Measurements from ENCODE around the gene PAK6. TPM values are rescaled to one million over a fixed set of nuclear protein-coding genes. Genes with fewer than 3 reads are reported as not detected.

PAK6 gene
- total RNA-seq, 5 donors from 2014 or later (not counting 1 experiment from before 2014, with no cell fraction given), result 0.28 to 2.1 (median 1.4) TPM; not detected in 2

GRCh38 chr15:40290545-40290917 is 51.7 kb downstream of the PAK6 start:
- Histone ChIP-seq H3K27ac (ENCODE audit: low read length) (no peak overlapping the region), H3K4me3 (ENCODE audit: control insufficient read depth in 1 of 2, extremely low read depth in 1 of 2, low read length in 1 of 2) (no peak overlapping the region), H3K9me3 (no peaks in the 10 kb centered on the region), H3K27me3 (replicated peaks in 1 of 2; ENCODE audit: control insufficient read depth in 2 of 2, extremely low read depth in 1 of 2, insufficient read depth in 2 of 2, low read length in 1 of 2) (no peaks in the 10 kb centered on the region), H3K36me3 (ENCODE audit: control insufficient read depth in 2 of 2, extremely low read depth in 1 of 2, insufficient read depth in 1 of 2, low read length in 1 of 2) (peaks cover 26 to 72% of the 10 kb centered on the region in 2 donors), H3K4me1 (ENCODE audit: control insufficient read depth in 1 of 2, extremely low read depth in 1 of 2, insufficient read depth in 2 of 2, low read length in 2 of 2) (no peaks in the 10 kb centered on the region)
- H3K4me3 Mint-ChIP-seq, result no peak overlapping the region
- WGBS (ENCODE audit: insufficient coverage), result 100% methylated on average over 5 of the region's 12 CpGs
- ChIA-PET CTCF (interaction anchor here in 1 of 2 donors (0.7 kb wide), 1 partner anchor 12 kb away, joined by 4 read pairs; no protein-coding TSS in a partner anchor), POLR2A (no interaction called here)
- peaks cover 21% of the 10 kb centered on the region for H3K36me3 Mint-ChIP-seq
- H3K27me3 Mint-ChIP-seq, result no peaks in the 10 kb centered on the region
- H3K4me1 Mint-ChIP-seq, result no peaks in the 10 kb centered on the region
- DNase-seq (no peak), ATAC-seq (replicated peaks in 1 of 4) (no peak)
- H3K9me3 Mint-ChIP-seq, result no peaks in the 10 kb centered on the region
- H3K27ac Mint-ChIP-seq, result no peak overlapping the region

GRCh38 chr15:40290918-40291574 is 52.2 kb downstream of the PAK6 start:
- no peak overlapping the region for H3K4me3 Mint-ChIP-seq
- 97% methylated on average over 63 of the region's 68 CpGs for WGBS (ENCODE audit: insufficient coverage)
- Histone ChIP-seq H3K4me3 (ENCODE audit: control insufficient read depth in 1 of 2, extremely low read depth in 1 of 2, low read length in 1 of 2) (no peak overlapping the region), H3K27me3 (replicated peaks in 1 of 2; ENCODE audit: control insufficient read depth in 2 of 2, extremely low read depth in 1 of 2, insufficient read depth in 2 of 2, low read length in 1 of 2) (no peaks in the 10 kb centered on the region), H3K4me1 (ENCODE audit: control insufficient read depth in 1 of 2, extremely low read depth in 1 of 2, insufficient read depth in 2 of 2, low read length in 2 of 2) (no peaks in the 10 kb centered on the region), H3K9me3 (no peaks in the 10 kb centered on the region), H3K27ac (ENCODE audit: low read length) (no peak overlapping the region), H3K36me3 (ENCODE audit: control insufficient read depth in 2 of 2, extremely low read depth in 1 of 2, insufficient read depth in 1 of 2, low read length in 1 of 2) (peaks cover 26 to 77% of the 10 kb centered on the region in 2 donors)
- DNase-seq (no peak), ATAC-seq (replicated peaks in 1 of 4) (no peak)
- H3K4me1 Mint-ChIP-seq, result no peaks in the 10 kb centered on the region
- CTCF ChIA-PET, result interaction anchor here in 1 of 2 donors (0.7 kb wide), 1 partner anchor 12 kb away, joined by 4 read pairs; no protein-coding TSS in a partner anchor
- no peaks in the 10 kb centered on the region for H3K27me3 Mint-ChIP-seq
- no peaks in the 10 kb centered on the region for H3K9me3 Mint-ChIP-seq
- POLR2A ChIA-PET, result no interaction called here
- peaks cover 23% of the 10 kb centered on the region for H3K36me3 Mint-ChIP-seq
- no peak overlapping the region for H3K27ac Mint-ChIP-seq

GRCh38 chr15:40292246-40292645 is 53.4 kb downstream of the PAK6 start:
- H3K9me3 ChIP-seq, result no peaks in the 10 kb centered on the region
- POLR2A ChIA-PET, result interaction anchor here in 1 of 2 donors (0.6 kb wide), 1 partner anchor 1797 kb away, joined by 3 read pairs; no protein-coding TSS in a partner anchor
- CTCF ChIA-PET, result interaction anchor here in 1 of 2 donors (0.6 kb wide), 1 partner anchor 107 kb away, joined by 5 read pairs; no protein-coding TSS in a partner anchor
- H3K4me1 ChIP-seq (ENCODE audit: control insufficient read depth in 1 of 2, extremely low read depth in 1 of 2, insufficient read depth in 2 of 2, low read length in 2 of 2), result no peaks in the 10 kb centered on the region
- H3K36me3 Mint-ChIP-seq, result peaks cover 30% of the 10 kb centered on the region
- peaks cover 25 to 77% of the 10 kb centered on the region in 2 donors for H3K36me3 ChIP-seq (ENCODE audit: control insufficient read depth in 2 of 2, extremely low read depth in 1 of 2, insufficient read depth in 1 of 2, low read length in 1 of 2)
- DNase-seq (no peak), ATAC-seq (replicated peaks in 1 of 4) (no peak)
- no peaks in the 10 kb centered on the region for H3K27me3 ChIP-seq (replicated peaks in 1 of 2; ENCODE audit: control insufficient read depth in 2 of 2, extremely low read depth in 1 of 2, insufficient read depth in 2 of 2, low read length in 1 of 2)
- H3K9me3 Mint-ChIP-seq, result no peaks in the 10 kb centered on the region
- H3K27me3 Mint-ChIP-seq, result no peaks in the 10 kb centered on the region
- H3K4me1 Mint-ChIP-seq, result no peaks in the 10 kb centered on the region
- H3K27ac Mint-ChIP-seq, result no peak overlapping the region
- WGBS (ENCODE audit: insufficient coverage), result 79% methylated on average over 3 of the region's 3 CpGs
- no peak overlapping the region for H3K4me3 ChIP-seq (ENCODE audit: control insufficient read depth in 1 of 2, extremely low read depth in 1 of 2, low read length in 1 of 2)
- H3K27ac ChIP-seq (ENCODE audit: low read length), result no peak overlapping the region
- H3K4me3 Mint-ChIP-seq, result no peak overlapping the region

- H3K9me3 Mint-ChIP-seq, result no peaks in the 10 kb centered on the region
- H3K27me3 Mint-ChIP-seq, result no peaks in the 10 kb centered on the region
- peaks cover 23 to 80% of the 10 kb centered on the region in 2 donors for H3K36me3 ChIP-seq (ENCODE audit: control insufficient read depth in 2 of 2, extremely low read depth in 1 of 2, insufficient read depth in 1 of 2, low read length in 1 of 2)
- DNase-seq (no peak), ATAC-seq (replicated peaks in 1 of 4) (no peak)
- no peaks in the 10 kb centered on the region for H3K4me1 Mint-ChIP-seq
- no peak overlapping the region for H3K4me3 ChIP-seq (ENCODE audit: control insufficient read depth in 1 of 2, extremely low read depth in 1 of 2, low read length in 1 of 2)
- H3K36me3 Mint-ChIP-seq, result peaks cover 36% of the 10 kb centered on the region
- H3K27ac ChIP-seq (ENCODE audit: low read length), result no peak overlapping the region
- ChIA-PET POLR2A (no interaction called here), CTCF (interaction anchor here (0.6 kb wide), 2 partner anchors 18 to 106 kb away, joined by 3 to 5 read pairs; no protein-coding TSS in a partner anchor)
- no peak overlapping the region for H3K4me3 Mint-ChIP-seq
- H3K4me1 ChIP-seq (ENCODE audit: control insufficient read depth in 1 of 2, extremely low read depth in 1 of 2, insufficient read depth in 2 of 2, low read length in 2 of 2), result no peaks in the 10 kb centered on the region
- H3K9me3 ChIP-seq, result no peaks in the 10 kb centered on the region
- no peaks in the 10 kb centered on the region for H3K27me3 ChIP-seq (replicated peaks in 1 of 2; ENCODE audit: control insufficient read depth in 2 of 2, extremely low read depth in 1 of 2, insufficient read depth in 2 of 2, low read length in 1 of 2)
- H3K27ac Mint-ChIP-seq, result no peak overlapping the region
Measured at GRCh38 chr15:40293006-40293405, 54.1 kb downstream of the PAK6 start.

GRCh38 chr15:40293905-40294895 is 55.3 kb downstream of the PAK6 start:
- Mint-ChIP-seq H3K9me3 (no peaks in the 10 kb centered on the region), H3K36me3 (peaks cover 39% of the 10 kb centered on the region), H3K27ac (no peak overlapping the region), H3K4me3 (no peak overlapping the region), H3K27me3 (no peaks in the 10 kb centered on the region), H3K4me1 (no peaks in the 10 kb centered on the region)
- no peaks in the 10 kb centered on the region for H3K4me1 ChIP-seq (ENCODE audit: control insufficient read depth in 1 of 2, extremely low read depth in 1 of 2, insufficient read depth in 2 of 2, low read length in 2 of 2)
- no peak overlapping the region for H3K27ac ChIP-seq (ENCODE audit: low read length)
- no peak overlapping the region for H3K4me3 ChIP-seq (ENCODE audit: control insufficient read depth in 1 of 2, extremely low read depth in 1 of 2, low read length in 1 of 2)
- ChIA-PET POLR2A (no interaction called here), CTCF (interaction anchor here in 1 of 2 donors (0.6 kb wide), 1 partner anchor 19 kb away, joined by 3 read pairs; no protein-coding TSS in a partner anchor)
- no peaks in the 10 kb centered on the region for H3K9me3 ChIP-seq
- H3K36me3 ChIP-seq (ENCODE audit: control insufficient read depth in 2 of 2, extremely low read depth in 1 of 2, insufficient read depth in 1 of 2, low read length in 1 of 2), result peaks cover 26 to 83% of the 10 kb centered on the region in 2 donors
- WGBS (ENCODE audit: insufficient coverage), result 96% methylated on average over 15 of the region's 20 CpGs
- no peaks in the 10 kb centered on the region for H3K27me3 ChIP-seq (replicated peaks in 1 of 2; ENCODE audit: control insufficient read depth in 2 of 2, extremely low read depth in 1 of 2, insufficient read depth in 2 of 2, low read length in 1 of 2)
- DNase-seq (no peak), ATAC-seq (replicated peaks in 1 of 4) (no peak)

- H3K27ac Mint-ChIP-seq, result no peak overlapping the region
- H3K9me3 Mint-ChIP-seq, result no peaks in the 10 kb centered on the region
- DNase-seq, result no peak
- peaks cover 39% of the 10 kb centered on the region for H3K36me3 Mint-ChIP-seq
- H3K9me3 ChIP-seq, result no peaks in the 10 kb centered on the region
- no peaks in the 10 kb centered on the region for H3K4me1 ChIP-seq (ENCODE audit: control insufficient read depth in 1 of 2, extremely low read depth in 1 of 2, insufficient read depth in 2 of 2, low read length in 2 of 2)
- ChIA-PET POLR2A (no interaction called here), CTCF (no interaction called here)
- H3K27me3 ChIP-seq (replicated peaks in 1 of 2; ENCODE audit: control insufficient read depth in 2 of 2, extremely low read depth in 1 of 2, insufficient read depth in 2 of 2, low read length in 1 of 2), result no peaks in the 10 kb centered on the region
- H3K4me1 Mint-ChIP-seq, result no peaks in the 10 kb centered on the region
- no peak overlapping the region for H3K4me3 Mint-ChIP-seq
- no peaks in the 10 kb centered on the region for H3K27me3 Mint-ChIP-seq
- no peak overlapping the region for H3K27ac ChIP-seq (ENCODE audit: low read length)
- no peak overlapping the region for H3K4me3 ChIP-seq (ENCODE audit: control insufficient read depth in 1 of 2, extremely low read depth in 1 of 2, low read length in 1 of 2)
- ATAC-seq (replicated peaks in 1 of 4), result no peak
- peaks cover 21 to 76% of the 10 kb centered on the region in 2 donors for H3K36me3 ChIP-seq (ENCODE audit: control insufficient read depth in 2 of 2, extremely low read depth in 1 of 2, insufficient read depth in 1 of 2, low read length in 1 of 2)
- WGBS (ENCODE audit: insufficient coverage), result 84% methylated on average over 1 of the region's 1 CpG
Measured at GRCh38 chr15:40295297-40295696, 56.4 kb downstream of the PAK6 start.
